ENCODE measurements around the gene ANKRD28. TPM values are rescaled to one million over a fixed set of nuclear protein-coding genes. Genes with fewer than 3 reads are reported as not detected.

The ANKRD28 gene
- total RNA-seq, 2 donors from 2014 or later = 22.1 to 43.0 TPM

- peak overlapping the region; percentile 75 to 89 for H3K27ac Mint-ChIP-seq
- H3K36me3 Mint-ChIP-seq = peaks cover 11 to 14% of the 10 kb centered on the region in 2 donors
- H3K9me3 Mint-ChIP-seq = peaks cover 8 to 22% of the 10 kb centered on the region in 2 donors
- ATAC-seq = peak; percentile 95 to 96
- peak; percentile 54 to 75 for DNase-seq (ENCODE audit: low spot score in 2 of 2)
Measured at GRCh38 chr3:15647611-15648167, 150.1 kb downstream of the ANKRD28 start.

DNA sequence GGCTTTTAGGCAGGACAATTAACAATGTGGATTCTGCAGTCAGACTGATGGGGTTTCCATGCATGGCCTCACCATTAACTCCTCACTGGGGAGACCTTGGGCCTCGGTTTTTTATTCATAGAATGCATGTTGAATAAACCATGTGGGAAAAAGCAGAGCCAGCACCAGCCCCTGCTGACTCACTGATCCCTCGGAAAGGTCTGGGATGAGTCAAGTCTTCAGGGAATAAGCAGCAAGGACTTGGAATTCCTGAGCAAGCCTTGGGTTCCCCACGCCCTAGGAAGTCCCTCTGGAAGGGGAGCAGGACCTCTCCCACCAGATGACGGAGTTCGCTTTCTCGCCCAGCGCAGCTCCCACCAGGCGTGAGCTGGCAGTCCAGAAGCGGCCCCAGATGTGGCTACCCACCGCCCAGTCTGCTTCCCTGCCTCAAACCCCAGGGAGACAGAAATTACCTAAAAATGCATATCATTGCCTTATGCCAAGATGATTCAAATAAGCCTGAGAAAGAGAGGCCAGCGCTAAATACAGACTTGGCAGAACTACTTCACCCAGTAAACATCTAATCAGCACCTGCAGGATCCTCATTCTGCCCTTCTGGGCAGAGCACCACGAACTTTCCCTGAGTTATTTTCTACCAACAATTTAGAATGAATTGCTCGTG is 150.8 kb downstream of the ANKRD28 start:
- peaks cover 8 to 22% of the 10 kb centered on the region in 2 donors for H3K9me3 Mint-ChIP-seq
- ATAC-seq = peak; percentile 44 to 72
- peak overlapping the region in 1 of 2 donors; percentile 89 for H3K27ac Mint-ChIP-seq
- no peak for DNase-seq (ENCODE audit: low spot score in 2 of 2)
- H3K36me3 Mint-ChIP-seq = peaks cover 11 to 14% of the 10 kb centered on the region in 2 donors

DNA sequence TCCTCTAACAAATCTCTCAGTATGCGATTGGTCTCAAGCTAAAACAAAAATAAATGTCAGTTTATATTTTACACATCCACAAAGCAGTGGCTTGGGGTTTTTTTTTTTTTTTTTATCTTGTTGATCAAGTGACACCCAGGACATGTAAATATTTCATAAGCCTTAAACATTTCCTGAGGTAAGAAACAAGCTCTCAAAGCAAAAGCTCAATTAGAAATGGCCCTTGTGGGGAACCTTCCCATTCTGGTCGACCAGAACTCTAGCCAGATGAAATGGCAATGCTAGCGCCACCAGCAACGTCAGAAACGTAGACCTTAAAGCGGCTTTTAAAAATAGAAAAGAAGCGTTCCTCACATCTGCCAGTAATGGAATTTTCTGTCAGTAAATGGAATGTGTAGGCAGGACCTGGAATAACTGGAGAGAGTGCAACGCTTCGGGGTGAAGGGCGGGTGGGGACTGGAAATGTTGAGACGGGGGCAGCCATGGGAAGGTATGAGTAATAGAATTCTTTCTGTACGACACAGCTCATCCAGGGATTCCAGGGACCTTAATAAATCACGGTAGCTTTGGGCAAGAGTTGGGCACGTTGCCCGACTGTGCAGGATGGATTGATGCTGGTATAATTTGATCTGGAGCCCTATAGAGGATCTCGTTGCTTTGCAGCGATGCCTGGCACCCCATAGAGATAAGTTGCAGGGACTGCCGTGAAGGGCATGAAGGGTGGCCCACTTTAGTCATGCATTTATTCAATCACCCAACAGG is 151.9 kb downstream of the ANKRD28 start:
- peaks cover 8 to 15% of the 10 kb centered on the region in 2 donors for H3K9me3 Mint-ChIP-seq
- H3K27ac Mint-ChIP-seq = no peak overlapping the region
- DNase-seq (ENCODE audit: low spot score in 2 of 2) = no peak
- ATAC-seq = no peak
- peaks cover 11 to 14% of the 10 kb centered on the region in 2 donors for H3K36me3 Mint-ChIP-seq

- Mint-ChIP-seq H3K27ac (no peak overlapping the region), H3K9me3 (peaks cover 8 to 11% of the 10 kb centered on the region in 2 donors), H3K36me3 (peaks cover 11 to 14% of the 10 kb centered on the region in 2 donors)
- DNase-seq (ENCODE audit: low spot score in 2 of 2) = no peak
- no peak for ATAC-seq
Measured at GRCh38 chr3:15645246-15645645, 152.5 kb downstream of the ANKRD28 start.

- Mint-ChIP-seq H3K9me3 (no peaks in the 10 kb centered on the region), H3K36me3 (no peaks in the 10 kb centered on the region), H3K27ac (no peak overlapping the region)
- DNase-seq (ENCODE audit: low spot score in 2 of 2) = no peak
- peak in 1 of 2 donors; percentile 12 for ATAC-seq
Measured at GRCh38 chr3:15638891-15639262, 158.9 kb downstream of the ANKRD28 start.

DNA sequence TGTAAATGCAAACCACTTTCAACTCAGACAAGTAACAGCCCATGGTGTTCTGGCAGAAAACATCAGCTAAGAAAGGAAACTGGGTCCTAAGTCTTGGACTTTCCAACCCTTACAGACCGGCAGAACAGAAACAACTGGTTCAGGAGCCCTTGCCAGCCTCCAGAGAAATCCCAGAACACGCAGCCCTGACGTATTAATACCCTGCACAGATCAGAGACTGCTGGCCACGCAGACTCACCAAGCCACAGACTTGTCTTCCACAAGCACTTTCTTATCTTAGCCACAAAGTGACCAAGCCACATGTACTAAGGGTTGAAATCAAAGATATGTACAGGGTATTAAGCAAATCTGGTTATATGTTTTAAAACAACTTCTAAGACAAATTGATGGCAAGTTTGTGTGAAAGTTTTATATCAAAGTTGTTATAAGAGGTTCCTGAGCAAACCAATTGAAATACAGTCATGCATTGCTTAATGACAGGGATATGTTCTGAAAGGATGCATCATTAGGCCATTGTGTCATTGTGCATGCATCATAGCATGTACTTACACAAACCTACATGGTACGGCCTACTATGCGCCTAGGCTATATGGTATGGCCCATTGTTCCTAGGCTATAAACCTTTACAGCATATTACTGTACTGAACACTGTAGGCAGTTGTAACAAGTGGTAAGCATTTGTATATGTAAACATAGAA is 159.4 kb downstream of the ANKRD28 start:
- Mint-ChIP-seq H3K27ac (peak overlapping the region; percentile 34 to 85), H3K36me3 (no peaks in the 10 kb centered on the region), H3K9me3 (no peaks in the 10 kb centered on the region)
- ATAC-seq (peak in 1 of 2 donors; percentile 12), DNase-seq (ENCODE audit: low spot score in 2 of 2) (no peak)

DNA sequence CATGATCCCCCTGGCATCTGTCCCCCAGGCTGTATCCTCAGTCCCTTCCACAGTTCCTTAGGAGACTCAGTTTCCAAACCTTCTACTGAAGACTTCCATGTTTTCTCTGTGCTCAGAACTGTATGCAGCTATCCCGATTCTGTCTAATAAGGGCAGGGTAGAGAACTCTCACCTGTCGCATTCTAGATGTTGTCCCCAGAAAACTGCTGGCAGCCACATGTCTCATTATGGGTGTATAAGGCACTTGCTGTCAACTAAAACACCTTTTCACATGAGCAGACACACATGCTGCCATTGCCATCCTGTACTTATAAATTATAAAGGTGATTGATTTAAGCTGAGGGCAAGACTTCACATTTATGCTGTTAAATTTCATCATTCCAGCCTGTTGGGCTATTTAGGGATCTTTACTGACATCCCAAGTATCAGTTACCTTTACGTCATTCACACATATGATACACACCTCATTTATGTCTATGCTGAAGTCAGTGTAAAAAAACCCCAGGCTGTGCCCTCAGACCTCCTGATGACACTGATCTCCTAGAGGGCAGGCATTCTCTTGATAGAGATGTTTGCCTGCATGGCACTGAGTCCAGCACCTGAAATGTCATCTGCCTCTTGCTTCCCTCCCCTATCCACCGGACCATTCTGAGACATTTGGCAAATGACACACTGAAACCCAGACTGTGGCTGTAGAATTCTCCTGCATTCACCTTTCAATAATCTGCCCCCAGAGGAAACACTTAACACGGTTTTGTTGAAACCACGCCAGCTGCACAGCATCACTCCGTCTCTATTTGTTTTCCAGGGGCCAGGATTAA is 160.4 kb downstream of the ANKRD28 start:
- Mint-ChIP-seq H3K27ac (peak overlapping the region; percentile 34 to 85), H3K36me3 (no peaks in the 10 kb centered on the region), H3K9me3 (no peaks in the 10 kb centered on the region)
- peak; percentile 65 to 74 for ATAC-seq
- peak in 1 of 2 donors; percentile 32 for DNase-seq (ENCODE audit: low spot score in 2 of 2)

DNA sequence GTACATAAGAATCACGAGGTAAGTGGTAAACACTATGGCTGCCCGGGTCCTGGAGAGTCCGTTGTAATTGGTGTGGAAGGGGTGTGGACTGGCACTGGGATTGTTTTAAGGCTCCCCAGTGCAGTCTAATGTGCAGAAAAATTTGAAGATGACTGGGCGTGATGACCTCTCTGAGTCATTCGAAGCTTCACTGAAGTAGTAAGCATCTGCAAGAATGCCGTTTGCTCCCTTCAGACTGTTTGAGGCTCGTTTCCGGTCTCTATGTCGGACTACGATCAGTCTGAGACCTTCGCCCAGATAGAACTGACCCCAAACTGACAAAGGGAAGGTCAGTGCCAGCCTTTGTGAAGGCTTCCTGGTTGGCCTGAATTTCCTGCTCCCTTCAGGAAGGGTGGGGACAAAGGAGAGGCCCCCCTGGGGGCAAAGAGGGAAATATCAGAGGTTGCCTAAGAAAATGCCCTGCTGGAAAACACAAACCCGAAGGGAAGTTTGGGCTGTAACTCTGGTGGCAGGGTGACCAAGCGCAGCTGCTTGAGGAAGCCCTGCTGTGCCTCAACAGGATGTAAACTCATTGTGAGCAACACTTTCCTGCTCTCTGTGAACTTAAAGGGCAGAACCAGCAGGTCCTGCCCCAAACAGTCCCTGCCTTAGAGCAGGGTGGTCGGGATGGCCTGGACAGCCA is 161.6 kb downstream of the ANKRD28 start:
- peak overlapping the region; percentile 85 to 96 for H3K27ac Mint-ChIP-seq
- no peaks in the 10 kb centered on the region for H3K9me3 Mint-ChIP-seq
- peak; percentile 81 to 82 for ATAC-seq
- peak; percentile 45 to 60 for DNase-seq (ENCODE audit: low spot score in 2 of 2)
- H3K36me3 Mint-ChIP-seq = no peaks in the 10 kb centered on the region

DNA sequence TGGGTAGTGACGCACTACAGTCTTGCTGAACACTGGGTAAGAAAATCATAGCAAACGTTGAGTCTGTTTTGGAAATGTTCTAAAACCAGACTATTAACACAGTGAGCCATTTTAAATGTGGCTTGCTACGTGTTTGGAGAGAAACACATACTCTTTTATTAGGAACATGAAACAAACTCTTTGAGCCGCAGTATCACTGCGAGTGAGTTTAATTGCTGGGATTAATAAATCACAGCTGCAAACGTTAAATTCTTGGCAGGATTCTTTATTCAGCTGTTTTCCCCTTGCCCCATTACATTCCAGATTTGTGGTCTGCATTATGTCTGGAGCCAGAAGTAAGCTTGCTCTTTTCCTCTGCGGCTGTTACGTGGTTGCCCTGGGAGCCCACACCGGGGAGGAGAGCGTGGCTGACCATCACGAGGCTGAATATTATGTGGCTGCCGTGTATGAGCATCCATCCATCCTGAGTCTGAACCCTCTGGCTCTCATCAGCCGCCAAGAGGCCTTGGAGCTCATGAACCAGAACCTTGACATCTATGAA is 162.6 kb downstream of the ANKRD28 start:
- ATAC-seq (no peak), DNase-seq (ENCODE audit: low spot score in 2 of 2) (no peak)
- no peak overlapping the region for H3K27ac Mint-ChIP-seq
- no peaks in the 10 kb centered on the region for H3K9me3 Mint-ChIP-seq
- no peaks in the 10 kb centered on the region for H3K36me3 Mint-ChIP-seq

- H3K36me3 Mint-ChIP-seq = no peaks in the 10 kb centered on the region
Measured at GRCh38 chr3:15634671-15635070, 163.1 kb downstream of the ANKRD28 start.

DNA sequence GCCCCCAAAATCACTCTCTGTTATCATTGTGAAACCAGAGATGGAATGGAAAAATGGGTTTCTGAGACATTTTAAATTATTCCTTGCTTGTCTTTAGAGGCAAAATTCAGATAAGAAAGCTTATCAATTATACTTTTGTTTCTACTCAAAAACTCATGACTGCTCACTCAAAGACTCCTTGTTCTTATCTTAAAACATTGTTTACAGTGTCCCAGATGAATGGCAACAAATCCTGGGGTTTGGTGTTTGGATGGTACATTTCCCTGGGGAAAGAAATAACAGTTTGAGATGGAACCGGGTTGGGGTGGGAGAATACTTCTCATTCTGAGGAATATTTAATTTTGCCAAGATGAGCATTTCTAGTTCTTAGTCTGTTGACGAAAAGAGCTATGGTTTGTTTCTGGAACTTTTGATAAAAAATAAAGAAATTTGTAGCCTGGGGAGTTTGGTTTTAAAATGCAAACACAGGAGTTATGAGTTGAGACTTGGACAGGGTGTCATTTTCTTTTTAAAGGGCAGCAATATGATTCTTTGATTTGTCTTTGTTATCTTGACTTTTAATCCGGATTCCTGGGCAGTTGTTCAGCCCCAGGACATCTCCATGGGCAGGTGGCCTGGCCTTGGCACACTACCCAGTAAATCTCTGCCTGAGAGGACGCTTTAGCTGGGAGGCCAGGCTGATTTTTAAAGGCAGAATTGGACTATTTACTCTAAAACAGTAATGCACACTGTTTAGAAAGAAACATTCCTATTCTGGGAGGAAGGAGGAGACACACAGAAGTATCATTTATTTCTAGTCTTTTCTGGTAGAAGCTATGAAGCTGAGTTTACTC is 163.8 kb downstream of the ANKRD28 start:
- Mint-ChIP-seq H3K27ac (no peak overlapping the region), H3K9me3 (no peaks in the 10 kb centered on the region), H3K36me3 (no peaks in the 10 kb centered on the region)
- DNase-seq (ENCODE audit: low spot score in 2 of 2) = no peak
- ATAC-seq = no peak

More at GRCh38 chr3:15634671-15635070, 163.1 kb downstream of the ANKRD28 start:
- Mint-ChIP-seq H3K9me3 (no peaks in the 10 kb centered on the region), H3K27ac (no peak overlapping the region)
- ATAC-seq (no peak), DNase-seq (ENCODE audit: low spot score in 2 of 2) (no peak)

DNA sequence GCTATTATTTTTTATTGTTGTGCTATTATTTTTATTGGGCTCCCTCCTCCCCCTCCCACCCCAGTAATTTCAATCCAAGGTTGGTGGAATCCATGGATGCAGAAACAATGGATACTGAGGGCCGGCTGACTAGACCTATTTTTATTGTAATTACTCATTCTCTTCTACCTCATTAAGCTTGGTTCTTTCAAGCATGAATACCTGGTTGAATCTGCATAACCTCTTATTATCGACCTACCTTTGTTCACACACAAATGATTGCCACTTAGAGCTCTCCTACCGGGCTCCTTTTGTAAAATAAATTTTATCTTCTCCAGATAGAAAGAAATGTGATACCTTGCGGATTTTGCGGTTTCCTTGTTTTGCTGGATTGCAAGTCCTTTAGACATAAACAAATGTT is 164.6 kb downstream of the ANKRD28 start:
- Mint-ChIP-seq H3K9me3 (no peaks in the 10 kb centered on the region), H3K27ac (no peak overlapping the region), H3K36me3 (no peaks in the 10 kb centered on the region)
- DNase-seq (ENCODE audit: low spot score in 2 of 2) = no peak
- ATAC-seq = no peak

- Mint-ChIP-seq H3K36me3 (no peaks in the 10 kb centered on the region), H3K9me3 (no peaks in the 10 kb centered on the region), H3K27ac (peak overlapping the region in 1 of 2 donors; percentile 1)
- DNase-seq (ENCODE audit: low spot score in 2 of 2) (no peak), ATAC-seq (no peak)
Measured at GRCh38 chr3:15632212-15632580, 165.6 kb downstream of the ANKRD28 start.

DNA sequence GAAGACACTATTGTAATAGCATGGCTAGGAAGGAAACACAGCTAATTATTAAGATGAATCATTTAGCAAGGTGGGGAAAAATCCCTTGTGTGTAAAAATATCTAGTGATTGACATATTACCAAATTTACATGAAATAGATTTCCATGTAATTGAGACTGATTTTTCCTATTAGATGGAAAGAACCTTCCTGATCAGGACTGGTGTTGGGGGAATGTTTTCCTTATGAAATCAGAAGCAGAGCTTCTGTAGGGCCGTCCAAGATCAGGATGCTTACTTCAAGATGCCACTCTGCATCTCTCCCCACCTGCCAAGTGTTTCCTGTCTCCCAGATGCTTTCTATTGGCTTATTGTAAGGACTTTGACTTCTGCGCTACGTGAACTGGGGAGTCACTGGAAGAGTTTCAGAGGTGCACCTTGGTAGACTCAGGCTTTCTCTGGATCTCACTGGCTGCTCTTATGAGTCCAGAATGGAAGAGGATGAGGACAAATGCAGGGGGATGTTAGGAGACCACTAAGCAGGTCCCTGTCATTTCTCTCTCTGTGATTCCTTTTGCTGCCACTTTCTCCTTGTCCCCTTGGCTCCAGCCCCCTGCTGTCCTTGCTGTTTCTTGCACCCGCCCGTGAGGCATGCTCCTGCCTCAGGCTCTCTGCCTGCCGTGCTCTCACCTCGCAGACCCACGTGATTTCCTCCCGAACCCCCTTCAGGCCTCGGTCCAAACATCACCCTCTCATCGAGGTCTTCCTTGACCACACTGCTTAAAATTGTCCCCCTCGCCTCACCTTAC is 166.2 kb downstream of the ANKRD28 start:
- no peak for DNase-seq (ENCODE audit: low spot score in 2 of 2)
- ATAC-seq = no peak
- Mint-ChIP-seq H3K27ac (peak overlapping the region in 1 of 2 donors; percentile 1), H3K36me3 (no peaks in the 10 kb centered on the region), H3K9me3 (no peaks in the 10 kb centered on the region)

Data from activated naive CD4-positive, alpha-beta T cell treated with anti-CD3 and anti-CD28 coated beads, Interleukin-2, amount 50 U/mL, for 72 hours (primary cell).